Smooth muscle cell of the brain vasculature (primary cell): Measurements from ENCODE around the gene ENOX1.

Experiments used
- DNase-seq: peaks from one replicate; pipeline ENCODE4 v3.0.0-alpha.2; 2012; ENCODE audit warnings: low read depth, low spot score

ENOX1 gene

DNA sequence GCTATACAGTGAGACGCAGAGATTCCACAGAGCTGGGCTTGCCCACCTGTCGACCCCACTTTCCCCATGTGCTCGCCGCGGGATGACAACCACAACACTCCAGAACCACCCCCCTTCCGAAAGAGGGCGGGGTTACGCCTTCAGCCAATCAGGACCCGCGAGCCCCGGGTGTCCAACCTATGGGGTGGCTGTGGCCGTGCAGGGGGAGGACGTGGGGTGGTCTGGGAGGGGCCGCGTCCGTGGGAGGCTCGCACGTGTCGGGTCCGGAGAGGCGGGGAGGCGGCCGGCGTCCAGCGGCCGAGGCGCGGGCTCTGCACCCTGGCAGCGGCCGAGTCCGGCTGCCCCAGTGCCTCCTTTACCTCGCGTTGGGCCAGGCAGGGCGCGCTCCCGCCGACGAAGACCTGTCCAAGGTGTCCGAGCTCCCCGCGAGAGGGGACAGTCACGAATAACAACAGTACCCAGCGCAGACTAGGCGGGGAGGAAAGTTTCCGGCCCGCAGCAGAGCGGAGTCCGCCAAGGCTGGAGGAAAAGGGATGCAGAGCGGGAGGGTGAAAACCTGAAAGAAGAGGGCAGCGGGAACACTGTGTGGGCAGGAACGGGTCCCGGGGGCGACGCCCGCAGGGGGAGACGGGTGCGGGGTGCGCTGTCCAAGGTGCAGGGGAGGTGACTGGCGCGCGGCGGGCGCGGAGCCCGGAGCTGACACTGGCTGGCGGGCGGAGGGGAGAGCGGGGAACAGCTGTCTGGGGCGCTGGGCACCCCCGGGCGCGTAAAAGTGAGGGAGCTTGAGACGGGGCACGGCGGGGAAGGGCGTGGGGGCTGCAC is 911 bp downstream of the ENOX1 start:
- DNase-seq, result no peak

- no peak for DNase-seq
Measured at GRCh38 chr13:43785261-43785649, 1.5 kb downstream of the ENOX1 start.

- no peak for DNase-seq
Measured at GRCh38 chr13:43784496-43784895, 2.3 kb downstream of the ENOX1 start.

DNA sequence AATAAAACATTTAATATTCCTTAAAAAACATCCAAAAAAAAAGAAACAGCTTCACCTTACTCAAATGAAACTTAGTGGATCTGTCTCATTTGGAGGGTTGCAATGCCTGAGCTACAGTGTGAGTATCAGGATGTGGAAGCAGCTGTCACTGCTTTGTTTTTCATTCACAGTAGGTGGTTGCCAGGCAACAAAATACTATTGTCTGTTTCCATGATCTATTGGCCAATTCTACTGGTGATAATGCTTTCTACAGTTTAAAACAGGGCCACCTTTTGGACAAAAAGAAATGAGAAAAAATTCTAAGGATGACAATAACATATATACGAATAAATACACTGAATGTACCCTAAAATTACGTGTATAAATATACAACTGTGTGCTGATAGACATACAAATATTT is 3.0 kb downstream of the ENOX1 start:
- no peak for DNase-seq

DNA sequence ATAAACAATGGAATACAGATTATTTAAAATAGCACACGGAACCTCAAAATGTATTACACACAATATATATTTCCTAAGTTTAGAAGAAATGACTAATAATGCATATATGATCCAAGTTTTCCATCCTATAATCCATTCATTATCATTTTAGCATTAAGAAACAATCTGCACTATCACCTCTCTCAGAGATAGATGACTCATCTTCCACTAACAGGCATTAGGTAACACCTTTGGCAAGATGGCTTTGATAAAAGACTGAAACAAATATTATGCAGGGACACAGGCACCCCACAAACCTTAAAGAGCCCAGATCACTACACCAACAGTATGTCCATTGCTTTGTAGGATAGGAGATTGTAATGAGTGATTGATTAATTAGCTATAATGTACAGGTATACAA is 4.1 kb downstream of the ENOX1 start:
- no peak for DNase-seq

DNA sequence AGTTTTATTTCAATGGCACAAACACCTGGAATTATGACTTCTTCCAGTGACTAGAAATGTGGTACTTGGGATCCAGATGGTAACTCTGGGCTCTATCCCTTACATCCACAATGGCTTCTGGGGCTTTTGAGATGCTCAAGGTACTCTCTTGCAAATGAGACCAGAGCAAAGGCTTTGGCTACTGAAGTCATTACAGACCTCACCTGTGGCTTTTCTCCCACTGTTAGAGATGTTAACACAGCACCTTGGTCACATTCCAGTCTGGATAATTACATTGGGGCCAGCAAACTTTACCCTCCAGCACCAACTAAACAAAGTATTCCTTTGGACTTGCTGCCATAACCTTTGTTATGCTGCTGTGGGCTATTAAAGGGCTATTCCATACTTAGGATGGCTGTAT is 6.1 kb downstream of the ENOX1 start:
- DNase-seq, result no peak

DNA sequence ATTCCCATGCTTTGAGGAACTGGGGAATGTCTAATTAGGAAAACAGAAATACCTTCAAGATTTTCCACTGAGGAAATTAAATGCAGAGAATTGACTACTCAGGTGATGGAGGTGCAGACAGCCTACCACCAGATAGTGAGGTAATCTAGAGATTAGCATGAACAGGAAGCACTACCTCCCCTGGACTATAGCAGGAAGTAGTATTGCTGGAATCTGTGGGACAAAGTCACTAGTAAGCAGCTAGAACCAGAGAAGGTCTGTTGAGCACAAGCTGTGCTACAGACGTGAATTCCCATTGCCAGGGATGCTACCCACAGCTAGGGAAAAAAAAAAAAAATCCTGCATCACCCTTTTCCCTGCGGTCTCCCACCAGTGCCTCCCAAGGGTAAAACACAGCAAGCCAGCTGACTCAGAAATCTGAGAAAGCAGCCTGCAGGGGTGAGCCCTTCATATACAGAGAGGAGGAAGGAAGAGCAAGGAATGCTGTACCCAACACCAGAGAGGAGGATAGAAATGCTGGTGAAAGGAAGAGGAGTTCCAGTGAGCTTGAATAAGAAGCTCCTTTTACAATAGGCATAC is 10.2 kb downstream of the ENOX1 start:
- no peak for DNase-seq

DNA sequence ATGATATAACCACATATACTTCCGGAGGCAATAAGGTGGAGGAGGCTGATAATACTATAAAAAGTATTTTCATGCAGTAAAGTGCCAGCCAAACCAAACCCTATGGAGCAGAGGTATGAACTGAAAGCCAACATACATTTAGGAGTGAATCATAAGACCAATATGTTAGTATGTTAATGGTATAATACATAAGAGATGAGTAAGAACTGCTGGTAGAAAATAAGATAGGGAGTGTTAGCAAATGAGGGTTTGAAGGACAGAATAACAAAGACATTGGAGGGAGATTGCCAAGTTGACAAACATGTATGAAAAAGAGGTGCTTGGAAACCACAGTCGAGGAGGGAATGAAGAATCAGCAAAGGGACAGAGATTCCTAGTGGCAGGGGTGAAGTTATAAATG is 10.8 kb downstream of the ENOX1 start:
- DNase-seq, result no peak

DNA sequence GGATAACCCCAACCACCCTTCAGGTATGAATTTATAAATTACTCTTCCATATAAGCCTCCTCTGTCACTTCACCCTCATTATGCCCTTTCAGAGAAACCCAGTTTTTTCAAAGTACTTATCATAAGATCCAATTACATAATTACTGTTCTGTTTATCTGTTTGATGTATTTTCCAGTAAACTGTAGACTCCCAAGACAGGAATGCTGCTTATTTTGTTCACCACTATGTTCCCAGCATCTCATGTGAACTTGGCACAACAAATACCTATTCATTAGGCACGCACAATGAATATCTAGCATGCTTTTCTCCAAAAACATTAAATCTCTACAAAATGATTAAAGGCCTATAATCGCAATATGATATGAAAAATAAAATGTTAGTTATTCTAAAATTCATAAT is 13.2 kb downstream of the ENOX1 start:
- no peak for DNase-seq

DNA sequence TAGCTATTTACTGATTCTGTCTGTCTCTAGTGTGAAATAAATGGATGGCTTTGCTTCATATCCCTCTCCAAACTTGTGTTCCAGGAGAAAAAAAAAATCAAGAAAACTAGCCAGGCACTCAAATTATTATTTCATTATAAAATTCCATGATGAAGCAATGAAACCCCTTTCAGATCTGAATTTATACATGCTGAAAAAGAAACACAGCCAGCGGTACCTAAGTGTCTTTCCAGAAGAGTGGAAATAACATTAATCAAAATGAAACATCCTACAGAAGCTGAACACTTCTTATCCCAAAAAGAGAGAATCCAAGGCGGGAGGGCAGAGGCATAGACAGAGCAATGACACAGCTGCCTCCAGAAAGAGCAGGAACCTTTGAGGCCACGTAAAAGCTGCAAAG is 15.9 kb downstream of the ENOX1 start:
- DNase-seq, result no peak

GRCh38 chr13:43769529-43769928 is 17.2 kb downstream of the ENOX1 start:
- DNase-seq, result no peak

- DNase-seq, result no peak
Measured at GRCh38 chr13:43767341-43767931, 19.3 kb downstream of the ENOX1 start.

DNA sequence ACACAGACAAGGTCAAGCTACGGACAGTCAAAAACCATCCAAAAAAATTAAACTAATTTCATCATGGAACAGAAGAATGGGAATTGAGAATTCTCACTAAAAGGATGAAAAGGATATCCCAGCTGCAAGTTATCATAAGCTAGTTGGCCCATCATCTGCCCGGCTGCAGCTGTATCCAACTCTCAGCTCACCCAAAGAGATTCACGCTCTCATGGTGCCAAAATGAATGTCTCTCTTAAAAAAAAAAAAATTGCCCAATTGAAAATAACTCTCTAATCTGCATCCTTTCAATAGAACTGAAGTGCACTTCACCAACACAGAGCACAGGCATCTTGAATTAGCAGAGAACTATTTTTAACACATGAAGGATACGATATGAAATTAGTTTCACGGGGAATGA is 20.0 kb downstream of the ENOX1 start:
- DNase-seq, result no peak

DNA sequence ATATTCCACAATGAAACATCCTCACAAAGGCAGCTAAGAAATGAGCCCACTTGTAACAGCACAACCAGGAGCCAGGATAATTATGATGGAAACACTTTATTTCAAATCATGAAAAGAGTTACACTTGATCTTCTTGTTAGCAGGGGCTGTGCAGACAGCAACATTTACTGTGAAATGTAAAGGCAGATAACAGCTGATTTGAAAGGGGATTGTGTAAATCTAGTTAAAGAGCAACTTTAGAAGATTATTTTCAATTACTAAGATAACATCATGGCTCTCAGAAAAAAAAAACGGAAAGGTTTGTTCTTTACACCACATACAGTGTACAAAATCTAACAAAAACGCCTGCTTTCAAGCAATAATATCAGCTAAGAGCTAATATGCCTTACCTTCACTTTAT is 22.4 kb downstream of the ENOX1 start:
- DNase-seq, result no peak

DNA sequence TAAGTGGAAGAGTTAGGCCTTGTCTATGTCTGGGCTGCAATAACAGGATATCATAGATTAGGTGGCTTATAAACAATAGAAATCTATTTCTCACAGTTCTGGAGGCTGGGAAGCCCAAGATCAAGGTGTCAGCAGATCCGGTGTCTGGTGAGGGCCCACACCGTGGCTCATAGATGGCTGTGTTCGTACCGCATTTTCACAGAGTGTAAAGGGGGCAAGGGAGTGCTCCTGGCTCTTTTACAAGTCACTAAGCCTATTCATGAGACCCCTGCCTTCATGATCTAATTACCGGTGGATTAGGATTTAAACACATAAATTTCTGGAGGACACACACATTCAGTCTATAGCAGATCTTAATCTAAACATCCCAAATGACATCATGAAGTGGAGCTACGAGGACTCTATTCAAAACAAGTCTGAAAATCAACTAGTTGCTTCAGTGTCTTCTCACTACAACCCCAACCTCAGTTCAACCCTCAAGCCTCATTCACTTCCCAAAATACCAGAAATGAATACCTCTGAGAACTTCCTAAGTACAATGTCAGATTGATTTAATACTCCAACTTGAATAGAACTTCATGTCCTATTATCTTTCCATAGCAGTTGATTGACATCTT is 23.5 kb downstream of the ENOX1 start:
- DNase-seq, result no peak

DNA sequence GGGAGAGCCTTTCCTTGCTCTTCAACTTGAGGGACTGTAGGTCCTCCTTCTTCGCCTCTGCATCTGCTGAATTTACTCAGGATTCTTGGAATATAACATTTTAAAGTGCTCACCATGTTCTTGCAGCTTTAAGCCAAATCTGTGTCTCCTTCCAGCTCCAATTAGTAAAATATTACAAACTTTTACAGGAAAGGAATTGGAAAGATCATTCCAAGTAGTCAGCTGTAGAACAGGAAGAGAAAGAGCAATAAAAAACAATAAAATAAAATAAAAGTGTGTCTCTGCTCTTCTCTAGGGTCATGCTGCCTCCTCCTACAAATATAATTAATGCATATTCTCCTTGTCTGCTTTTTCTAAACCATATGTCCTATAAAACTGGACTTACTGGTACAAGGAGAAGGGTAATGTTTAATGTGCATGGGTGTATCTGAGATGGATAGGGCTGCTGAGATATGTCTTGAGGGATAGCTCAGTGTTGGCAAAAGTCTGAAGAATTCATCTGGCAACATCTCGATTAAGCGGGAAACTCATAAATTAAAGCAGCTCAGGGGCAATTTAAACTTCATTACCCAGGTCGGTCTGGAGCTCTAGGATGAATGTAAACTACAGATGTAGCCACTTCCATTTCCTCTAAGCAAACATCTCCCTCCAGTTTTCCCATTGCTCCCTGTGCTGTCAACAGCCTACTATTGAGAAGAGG is 25.0 kb downstream of the ENOX1 start:
- no peak for DNase-seq

- DNase-seq, result no peak
Measured at GRCh38 chr13:43760257-43760656, 26.5 kb downstream of the ENOX1 start.

DNA sequence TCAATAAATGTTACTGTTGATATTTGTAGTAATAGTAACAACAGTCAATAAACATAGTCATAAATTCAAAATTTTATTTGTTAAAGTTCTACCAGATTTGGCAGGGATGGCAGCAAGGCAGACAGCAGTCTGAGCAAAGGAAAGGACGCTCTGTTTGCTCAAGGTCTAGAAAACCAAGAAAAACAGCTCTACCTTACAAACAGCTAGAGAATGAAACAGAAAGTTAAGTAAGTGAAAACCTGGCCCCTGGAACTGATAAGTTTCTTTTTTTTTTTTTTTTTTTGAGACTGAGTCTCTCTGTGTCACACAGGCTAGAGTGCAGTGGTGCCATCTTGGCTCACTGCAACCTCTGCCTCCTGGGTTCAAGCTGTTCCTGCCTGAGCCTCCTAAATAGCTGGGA is 27.9 kb downstream of the ENOX1 start:
- DNase-seq, result no peak

DNA sequence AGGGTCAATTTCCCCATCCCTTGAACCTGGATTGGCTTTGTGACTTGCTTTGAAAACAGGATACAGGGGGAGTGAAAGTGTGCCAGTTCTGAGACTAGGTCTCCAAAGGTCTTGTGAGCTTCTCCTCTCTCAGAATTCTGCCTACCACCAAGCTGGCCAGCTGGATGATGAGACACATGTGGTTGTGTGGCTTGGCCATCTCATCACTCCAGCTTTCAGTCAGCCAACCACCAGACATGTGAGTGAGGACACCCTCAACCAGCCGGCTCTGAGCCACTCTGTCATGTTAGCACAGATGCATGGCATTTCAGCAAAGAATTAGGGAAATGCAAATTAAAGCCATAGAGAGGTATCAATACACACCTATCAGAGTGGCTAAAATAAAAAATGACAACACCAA is 29.5 kb downstream of the ENOX1 start:
- DNase-seq, result no peak

GRCh38 chr13:43755844-43756243 is 30.9 kb downstream of the ENOX1 start:
- DNase-seq, result no peak

GRCh38 chr13:43751624-43752023 is 35.1 kb downstream of the ENOX1 start:
- DNase-seq, result no peak

- DNase-seq, result no peak
Measured at GRCh38 chr13:43749503-43749902, 37.3 kb downstream of the ENOX1 start.
